ENCODE measurements around the gene ANKIB1. TPM values are rescaled to one million over a fixed set of nuclear protein-coding genes. Genes with fewer than 3 reads are reported as not detected.

Gene ANKIB1
- total RNA-seq, 6 experiments from 2014 or later, result 9.3 to 20.8 (median 15.0) TPM

- ATAC-seq (no peak), DNase-seq (no peak)
- Histone ChIP-seq H3K36me3 (no peaks in the 10 kb centered on the region), H3K27ac (no peak overlapping the region), H3K4me3 (no peak overlapping the region), H3K9me3 (no peaks in the 10 kb centered on the region), H3K27me3 (no peaks in the 10 kb centered on the region), H3K4me1 (no peaks in the 10 kb centered on the region)
- 75% methylated on average over 5 of the region's 5 CpGs for WGBS (ENCODE audit: insufficient coverage, low coverage, low lambda C conversion rate, missing lambda C conversion rate)
- intact Hi-C loops (cut with DNase I), result no loop called here
- TF ChIP-seq CTCF (IDR thresholded peaks at IDR 0.05), result no peak
- no peak for TF ChIP-seq POLR2A (IDR thresholded peaks at IDR 0.05)
Observed at GRCh38 chr7:92415225-92415624, 169.5 kb downstream of the ANKIB1 start.

DNA sequence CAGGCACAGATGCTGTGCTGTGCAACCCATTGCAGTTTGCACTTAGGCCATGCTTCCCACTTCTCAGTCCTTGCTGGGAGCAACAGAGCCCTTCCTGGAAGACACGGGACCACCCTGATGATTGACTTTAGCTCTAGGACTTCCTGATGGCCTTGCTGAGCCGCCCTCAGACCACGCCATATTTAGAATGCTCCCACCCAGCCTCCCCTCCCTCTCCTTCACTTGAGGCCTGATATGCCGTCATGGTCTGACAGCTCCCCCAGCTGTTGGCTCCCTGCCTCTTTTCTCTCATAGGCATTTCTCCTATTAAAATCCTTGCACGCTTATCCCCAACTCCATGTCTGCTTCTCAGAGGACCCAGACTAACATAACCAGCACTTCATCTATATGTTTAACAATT, 172.1 kb downstream of the ANKIB1 start:
- Histone ChIP-seq H3K27ac (no peak overlapping the region), H3K36me3 (no peaks in the 10 kb centered on the region), H3K27me3 (no peaks in the 10 kb centered on the region), H3K9me3 (no peaks in the 10 kb centered on the region), H3K4me3 (no peak overlapping the region), H3K4me1 (no peaks in the 10 kb centered on the region)
- no peak for DNase-seq
- intact Hi-C loops (cut with DNase I), result no loop called here
- 63% methylated on average over 2 of the region's 5 CpGs for WGBS (ENCODE audit: insufficient coverage, low coverage, low lambda C conversion rate, missing lambda C conversion rate)
- TF ChIP-seq POLR2A (IDR thresholded peaks at IDR 0.05) (no peak), CTCF (IDR thresholded peaks at IDR 0.05) (no peak)
- ATAC-seq, result no peak

DNA sequence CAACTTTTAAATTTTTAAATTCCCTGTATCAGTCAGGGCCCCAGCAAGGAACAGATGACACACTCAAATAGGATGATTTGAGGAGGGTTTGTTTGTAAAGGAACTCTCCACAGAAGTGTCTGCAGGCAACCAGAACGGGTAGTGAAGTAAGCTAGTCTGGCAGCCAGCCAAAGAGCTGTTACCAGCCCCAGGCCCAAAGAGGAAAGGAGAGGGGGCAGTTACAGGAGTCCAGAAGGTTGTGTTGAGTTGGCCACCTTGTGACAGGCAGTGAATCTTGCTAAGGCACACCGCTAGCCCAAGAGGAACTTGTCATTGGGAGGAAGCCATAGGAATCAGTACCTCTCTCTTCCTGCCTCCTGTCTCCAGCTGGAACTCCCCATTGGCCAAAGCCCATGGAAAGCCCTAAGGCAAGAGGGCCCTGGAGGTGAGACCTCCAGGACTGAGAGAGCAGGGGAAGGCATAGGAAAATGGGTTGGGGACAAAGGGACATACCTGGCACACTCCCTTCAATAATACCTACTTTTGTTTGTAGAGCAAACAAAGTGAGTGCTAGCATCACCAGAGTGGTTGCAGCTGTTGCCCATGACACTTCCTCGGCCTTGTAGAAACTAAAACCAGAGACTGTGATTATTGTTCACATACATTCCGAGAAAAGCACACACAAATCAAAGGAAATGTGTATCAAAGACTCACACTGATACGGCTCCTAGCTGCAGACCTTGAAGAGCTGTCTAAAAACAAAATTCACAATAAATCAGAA, 176.1 kb downstream of the ANKIB1 start:
- ATAC-seq, result no peak
- intact Hi-C loops (cut with DNase I), result no loop called here

DNA sequence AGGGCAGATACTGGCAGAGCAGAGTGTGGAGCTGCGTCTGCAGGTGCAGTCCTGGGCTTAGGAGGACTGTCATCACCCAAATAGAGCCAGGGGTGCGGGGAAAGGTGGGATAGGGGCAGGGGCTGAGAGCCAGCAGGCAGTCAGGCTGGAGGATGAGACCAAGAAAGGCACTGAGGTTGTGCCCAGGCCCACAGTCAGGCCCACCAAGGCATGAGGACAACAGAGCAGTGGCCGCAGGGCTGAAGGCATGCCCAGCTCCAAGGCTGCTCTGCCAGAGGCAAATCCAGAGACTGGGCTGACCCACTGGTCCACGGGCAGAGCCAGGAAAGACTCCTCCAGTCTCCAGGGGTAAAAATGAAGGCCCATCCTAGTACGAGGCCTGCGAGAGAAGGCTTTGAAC, 177.2 kb downstream of the ANKIB1 start:
- DNase-seq, result no peak
- intact Hi-C loops (cut with DNase I), result no loop called here
- Histone ChIP-seq H3K9me3 (no peaks in the 10 kb centered on the region), H3K27ac (no peak overlapping the region), H3K4me3 (no peak overlapping the region), H3K4me1 (no peaks in the 10 kb centered on the region), H3K36me3 (no peaks in the 10 kb centered on the region), H3K27me3 (no peaks in the 10 kb centered on the region)
- 92% methylated on average over 4 of the region's 6 CpGs for WGBS (ENCODE audit: insufficient coverage, low coverage, low lambda C conversion rate, missing lambda C conversion rate)
- ATAC-seq, result no peak
- TF ChIP-seq CTCF (IDR thresholded peaks at IDR 0.05) (no peak), POLR2A (IDR thresholded peaks at IDR 0.05) (no peak)

More for the DNA sequence above, 176.1 kb downstream of the ANKIB1 start:
- Histone ChIP-seq H3K4me1 (no peaks in the 10 kb centered on the region), H3K9me3 (no peaks in the 10 kb centered on the region), H3K27ac (no peak overlapping the region), H3K4me3 (no peak overlapping the region), H3K36me3 (no peaks in the 10 kb centered on the region), H3K27me3 (no peaks in the 10 kb centered on the region)
- DNase-seq, result no peak
- WGBS (ENCODE audit: insufficient coverage, low coverage, low lambda C conversion rate, missing lambda C conversion rate), result 57% methylated on average over 4 of the region's 5 CpGs
- no peak for TF ChIP-seq CTCF (IDR thresholded peaks at IDR 0.05)
- no peak for TF ChIP-seq POLR2A (IDR thresholded peaks at IDR 0.05)
